ENCODE results near the gene LYST.
"Not testable (repeated sequence)": the region's sequence is repeated elsewhere in the genome, so short reads cannot be mapped to it uniquely, and the experiment has no call there.

Gene LYST

GRCh38 chr1:235639226-235640205 is 227.2 kb downstream of the LYST start:
- Histone ChIP-seq H3K9me3 (ENCODE audit: control insufficient read depth, insufficient read depth, low read length) (no peaks in the 10 kb centered on the region), H3K4me3 (ENCODE audit: low read length) (no peak overlapping the region), H3K4me1 (ENCODE audit: control insufficient read depth, insufficient read depth, low read length) (peaks cover 10% of the 10 kb centered on the region), H3K27ac (ENCODE audit: low read length) (no peak overlapping the region), H3K27me3 (ENCODE audit: control insufficient read depth, insufficient read depth, low read length) (no peaks in the 10 kb centered on the region), H3K36me3 (ENCODE audit: control insufficient read depth, insufficient read depth, low read length) (no peaks in the 10 kb centered on the region)
- DNase-seq (ENCODE audit: low read depth, low spot score): no peak
- no CpG with 5 or more reads among the region's 14 CpGs for whole genome bisulfite sequencing (ENCODE audit: insufficient coverage, insufficient read length)

GRCh38 chr1:235638612-235639011 is 228.1 kb downstream of the LYST start:
- not testable (repeated sequence) for H3K27ac ChIP-seq (ENCODE audit: low read length); H3K4me3 ChIP-seq (ENCODE audit: low read length); DNase-seq (ENCODE audit: low read depth, low spot score); H3K4me1 ChIP-seq (ENCODE audit: control insufficient read depth, insufficient read depth, low read length); H3K27me3 ChIP-seq (ENCODE audit: control insufficient read depth, insufficient read depth, low read length); H3K9me3 ChIP-seq (ENCODE audit: control insufficient read depth, insufficient read depth, low read length); H3K36me3 ChIP-seq (ENCODE audit: control insufficient read depth, insufficient read depth, low read length)
- WGBS (ENCODE audit: insufficient coverage, insufficient read length): no CpG with 5 or more reads among the region's 2 CpGs

- Histone ChIP-seq H3K9me3 (ENCODE audit: control insufficient read depth, insufficient read depth, low read length) (no peaks in the 10 kb centered on the region), H3K4me1 (ENCODE audit: control insufficient read depth, insufficient read depth, low read length) (peaks cover 7% of the 10 kb centered on the region), H3K27ac (ENCODE audit: low read length) (no peak overlapping the region), H3K27me3 (ENCODE audit: control insufficient read depth, insufficient read depth, low read length) (no peaks in the 10 kb centered on the region), H3K4me3 (ENCODE audit: low read length) (no peak overlapping the region), H3K36me3 (ENCODE audit: control insufficient read depth, insufficient read depth, low read length) (no peaks in the 10 kb centered on the region)
- DNase-seq (ENCODE audit: low read depth, low spot score): no peak
- WGBS (ENCODE audit: insufficient coverage, insufficient read length): no CpG with 5 or more reads among the region's 10 CpGs
Measured at GRCh38 chr1:235637756-235638534, 228.8 kb downstream of the LYST start.

- DNase-seq (ENCODE audit: low read depth, low spot score): no peak
- WGBS (ENCODE audit: insufficient coverage, insufficient read length): no CpG with 5 or more reads among the region's 12 CpGs
- peaks cover 6% of the 10 kb centered on the region; the same call in 1 of the 2 replicates for H3K4me1 ChIP-seq (ENCODE audit: control insufficient read depth, insufficient read depth, low read length)
- H3K4me3 ChIP-seq (ENCODE audit: low read length): no peak overlapping the region; the same call in 1 of the 2 replicates
- no peak overlapping the region for H3K27ac ChIP-seq (ENCODE audit: low read length)
- no peaks in the 10 kb centered on the region for H3K9me3 ChIP-seq (ENCODE audit: control insufficient read depth, insufficient read depth, low read length)
- no peaks in the 10 kb centered on the region for H3K36me3 ChIP-seq (ENCODE audit: control insufficient read depth, insufficient read depth, low read length)
- no peaks in the 10 kb centered on the region for H3K27me3 ChIP-seq (ENCODE audit: control insufficient read depth, insufficient read depth, low read length)
Measured at GRCh38 chr1:235635938-235636662, 230.6 kb downstream of the LYST start.

- no peak for DNase-seq (ENCODE audit: low read depth, low spot score)
- no peaks in the 10 kb centered on the region for H3K27me3 ChIP-seq (ENCODE audit: control insufficient read depth, insufficient read depth, low read length)
- no peak overlapping the region for H3K4me3 ChIP-seq (ENCODE audit: low read length)
- no peak overlapping the region for H3K27ac ChIP-seq (ENCODE audit: low read length)
- no peaks in the 10 kb centered on the region for H3K36me3 ChIP-seq (ENCODE audit: control insufficient read depth, insufficient read depth, low read length)
- no peaks in the 10 kb centered on the region for H3K9me3 ChIP-seq (ENCODE audit: control insufficient read depth, insufficient read depth, low read length)
- peaks cover 12% of the 10 kb centered on the region for H3K4me1 ChIP-seq (ENCODE audit: control insufficient read depth, insufficient read depth, low read length)
- no CpG with 5 or more reads among the region's 14 CpGs for WGBS (ENCODE audit: insufficient coverage, insufficient read length)
Measured at GRCh38 chr1:235632506-235633401, 234.0 kb downstream of the LYST start.

GRCh38 chr1:235631816-235632215 is 234.9 kb downstream of the LYST start:
- Histone ChIP-seq H3K9me3 (ENCODE audit: control insufficient read depth, insufficient read depth, low read length) (no peaks in the 10 kb centered on the region), H3K36me3 (ENCODE audit: control insufficient read depth, insufficient read depth, low read length) (no peaks in the 10 kb centered on the region), H3K27me3 (ENCODE audit: control insufficient read depth, insufficient read depth, low read length) (no peaks in the 10 kb centered on the region), H3K27ac (ENCODE audit: low read length) (no peak overlapping the region), H3K4me3 (ENCODE audit: low read length) (no peak overlapping the region), H3K4me1 (ENCODE audit: control insufficient read depth, insufficient read depth, low read length) (peaks cover 12% of the 10 kb centered on the region)
- no peak for DNase-seq (ENCODE audit: low read depth, low spot score)
- WGBS (ENCODE audit: insufficient coverage, insufficient read length): no CpG with 5 or more reads among the region's 7 CpGs

- WGBS (ENCODE audit: insufficient coverage, insufficient read length): no CpG with 5 or more reads among the region's 10 CpGs
- no peaks in the 10 kb centered on the region for H3K27me3 ChIP-seq (ENCODE audit: control insufficient read depth, insufficient read depth, low read length)
Measured at GRCh38 chr1:235628316-235629005, 238.2 kb downstream of the LYST start.

GRCh38 chr1:235625831-235626230 is 240.9 kb downstream of the LYST start:
- peaks cover 6% of the 10 kb centered on the region for H3K4me1 ChIP-seq (ENCODE audit: control insufficient read depth, insufficient read depth, low read length)

More at GRCh38 chr1:235628316-235629005, 238.2 kb downstream of the LYST start:
- peaks cover 9% of the 10 kb centered on the region for H3K4me1 ChIP-seq (ENCODE audit: control insufficient read depth, insufficient read depth, low read length)
- H3K9me3 ChIP-seq (ENCODE audit: control insufficient read depth, insufficient read depth, low read length): no peaks in the 10 kb centered on the region
- no peaks in the 10 kb centered on the region for H3K36me3 ChIP-seq (ENCODE audit: control insufficient read depth, insufficient read depth, low read length)
- no peak overlapping the region for H3K4me3 ChIP-seq (ENCODE audit: low read length)
- H3K27ac ChIP-seq (ENCODE audit: low read length): no peak overlapping the region
- DNase-seq (ENCODE audit: low read depth, low spot score): no peak

GRCh38 chr1:235625340-235625739 is 241.4 kb downstream of the LYST start:
- WGBS (ENCODE audit: insufficient coverage, insufficient read length): no CpG with 5 or more reads among the region's 3 CpGs

More at GRCh38 chr1:235625831-235626230, 240.9 kb downstream of the LYST start:
- Histone ChIP-seq H3K27ac (ENCODE audit: low read length) (no peak overlapping the region), H3K27me3 (ENCODE audit: control insufficient read depth, insufficient read depth, low read length) (no peaks in the 10 kb centered on the region), H3K36me3 (ENCODE audit: control insufficient read depth, insufficient read depth, low read length) (no peaks in the 10 kb centered on the region), H3K4me3 (ENCODE audit: low read length) (no peak overlapping the region), H3K9me3 (ENCODE audit: control insufficient read depth, insufficient read depth, low read length) (no peaks in the 10 kb centered on the region)
- WGBS (ENCODE audit: insufficient coverage, insufficient read length): no CpG with 5 or more reads among the region's 4 CpGs
- no peak for DNase-seq (ENCODE audit: low read depth, low spot score)

More at GRCh38 chr1:235625340-235625739, 241.4 kb downstream of the LYST start:
- no peaks in the 10 kb centered on the region for H3K27me3 ChIP-seq (ENCODE audit: control insufficient read depth, insufficient read depth, low read length)
- no peaks in the 10 kb centered on the region for H3K9me3 ChIP-seq (ENCODE audit: control insufficient read depth, insufficient read depth, low read length)
- no peak overlapping the region for H3K27ac ChIP-seq (ENCODE audit: low read length)
- no peak for DNase-seq (ENCODE audit: low read depth, low spot score)
- peaks cover 4% of the 10 kb centered on the region for H3K4me1 ChIP-seq (ENCODE audit: control insufficient read depth, insufficient read depth, low read length)
- H3K36me3 ChIP-seq (ENCODE audit: control insufficient read depth, insufficient read depth, low read length): no peaks in the 10 kb centered on the region
- H3K4me3 ChIP-seq (ENCODE audit: low read length): no peak overlapping the region

Data from iPS DF 6.9 (cell line).